ENCODE measurements around the gene TMEM139.

TMEM139 gene

GRCh38 chr7:143325240-143325639, 40.5 kb downstream of the TMEM139 start:
- no peak overlapping the region for H3K9ac ChIP-seq
- no peak for TF ChIP-seq CTCF (conservative IDR thresholded peaks at IDR 0.05; ENCODE audit: low read depth, low read length)
- H3K79me2 ChIP-seq (ENCODE audit: insufficient read depth, low read depth), result no peaks in the 10 kb centered on the region
- H4K20me1 ChIP-seq (ENCODE audit: insufficient read depth), result no peaks in the 10 kb centered on the region
- H3K27me3 ChIP-seq (ENCODE audit: insufficient read depth, low read depth), result no peaks in the 10 kb centered on the region
- no peak overlapping the region for H2AFZ ChIP-seq (ENCODE audit: low read depth)
- H3K27ac ChIP-seq, result no peak overlapping the region
- no peaks in the 10 kb centered on the region for H3K4me1 ChIP-seq (ENCODE audit: low read depth, poor library complexity, severe bottlenecking)
- no peaks in the 10 kb centered on the region for H3K36me3 ChIP-seq (ENCODE audit: insufficient read depth)
- H3K4me2 ChIP-seq, result no peak overlapping the region
- H3K4me3 ChIP-seq (IDR thresholded peaks at IDR 0.05; ENCODE audit: insufficient read depth, low read depth, low read length), result no peak overlapping the region

- no peaks in the 10 kb centered on the region for H3K36me3 ChIP-seq (ENCODE audit: insufficient read depth)
- no peak overlapping the region for H3K4me2 ChIP-seq
- no peaks in the 10 kb centered on the region for H4K20me1 ChIP-seq (ENCODE audit: insufficient read depth)
- H3K4me3 ChIP-seq (IDR thresholded peaks at IDR 0.05; ENCODE audit: insufficient read depth, low read depth, low read length), result no peak overlapping the region
- H2AFZ ChIP-seq (ENCODE audit: low read depth), result no peak overlapping the region
- TF ChIP-seq CTCF (conservative IDR thresholded peaks at IDR 0.05; ENCODE audit: low read depth, low read length), result no peak
- no peak overlapping the region for H3K9ac ChIP-seq
- H3K27ac ChIP-seq, result no peak overlapping the region
- H3K4me1 ChIP-seq (ENCODE audit: low read depth, poor library complexity, severe bottlenecking), result no peaks in the 10 kb centered on the region
- H3K27me3 ChIP-seq (ENCODE audit: insufficient read depth, low read depth), result no peaks in the 10 kb centered on the region
- no peaks in the 10 kb centered on the region for H3K79me2 ChIP-seq (ENCODE audit: insufficient read depth, low read depth)
Observed at GRCh38 chr7:143327903-143328302, 43.1 kb downstream of the TMEM139 start.

DNA sequence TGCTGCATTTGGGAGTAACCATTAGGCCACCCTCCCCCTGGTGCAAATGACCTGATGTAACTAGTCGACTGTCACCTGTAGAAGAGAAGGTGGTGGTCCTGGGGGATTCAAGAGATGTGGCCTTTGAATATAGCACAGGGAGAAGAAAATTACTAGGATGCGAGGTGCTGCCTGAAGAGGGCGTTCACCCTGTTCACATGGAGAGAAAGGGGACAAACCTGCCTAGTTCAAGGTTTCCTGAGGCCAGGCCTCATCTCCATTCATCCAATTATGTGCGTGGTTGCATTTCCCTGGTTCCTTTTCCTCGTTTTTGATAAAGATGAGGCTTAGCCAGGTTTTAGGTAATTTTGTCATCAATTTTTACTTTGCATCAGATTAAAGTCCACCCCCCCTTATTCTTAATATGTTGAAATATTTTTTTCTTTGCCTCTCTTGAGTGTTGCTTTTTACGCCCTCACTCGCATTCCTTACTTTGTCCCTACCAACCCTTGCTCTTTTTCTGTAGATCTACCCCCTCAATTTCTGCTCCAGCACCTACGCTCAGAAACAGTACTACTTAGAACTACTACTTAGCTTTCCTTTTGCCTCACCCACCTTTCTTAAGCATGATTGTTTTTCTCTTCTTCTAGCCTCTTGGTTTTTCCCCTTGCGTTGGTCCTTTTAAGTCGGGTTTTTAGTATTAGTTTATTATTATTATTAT, 44.9 kb downstream of the TMEM139 start:
- Histone ChIP-seq H3K27me3 (ENCODE audit: insufficient read depth, low read depth) (no peaks in the 10 kb centered on the region), H3K9ac (no peak overlapping the region), H3K36me3 (ENCODE audit: insufficient read depth) (no peaks in the 10 kb centered on the region), H3K4me2 (no peak overlapping the region), H3K27ac (no peak overlapping the region), H3K4me1 (ENCODE audit: low read depth, poor library complexity, severe bottlenecking) (no peaks in the 10 kb centered on the region), H3K79me2 (ENCODE audit: insufficient read depth, low read depth) (no peaks in the 10 kb centered on the region), H3K4me3 (IDR thresholded peaks at IDR 0.05; ENCODE audit: insufficient read depth, low read depth, low read length) (no peak overlapping the region), H4K20me1 (ENCODE audit: insufficient read depth) (no peaks in the 10 kb centered on the region), H2AFZ (ENCODE audit: low read depth) (no peak overlapping the region)
- no peak for TF ChIP-seq CTCF (conservative IDR thresholded peaks at IDR 0.05; ENCODE audit: low read depth, low read length)

- Histone ChIP-seq H3K79me2 (ENCODE audit: insufficient read depth, low read depth) (no peaks in the 10 kb centered on the region), H3K36me3 (ENCODE audit: insufficient read depth) (no peaks in the 10 kb centered on the region), H3K4me3 (IDR thresholded peaks at IDR 0.05; ENCODE audit: insufficient read depth, low read depth, low read length) (no peak overlapping the region), H3K27ac (no peak overlapping the region), H3K4me2 (no peak overlapping the region), H4K20me1 (ENCODE audit: insufficient read depth) (no peaks in the 10 kb centered on the region), H3K4me1 (ENCODE audit: low read depth, poor library complexity, severe bottlenecking) (no peaks in the 10 kb centered on the region), H3K27me3 (ENCODE audit: insufficient read depth, low read depth) (no peaks in the 10 kb centered on the region), H3K9ac (no peak overlapping the region), H2AFZ (ENCODE audit: low read depth) (no peak overlapping the region)
- no peak for TF ChIP-seq CTCF (conservative IDR thresholded peaks at IDR 0.05; ENCODE audit: low read depth, low read length)
Observed at GRCh38 chr7:143331179-143331801, 46.5 kb downstream of the TMEM139 start.

Data from KMS-11 (cell line).